ENCODE results near the gene LIME1.
"Not testable (repeated sequence)": the region's sequence is repeated elsewhere in the genome, so short reads cannot be mapped to it uniquely, and the experiment has no call there.

LIME1 gene

GRCh38 chr20:63775096-63775978, 38.9 kb downstream of the LIME1 start:
- peak; percentile 83 for DNase-seq

- DNase-seq: not testable (repeated sequence)
Measured at GRCh38 chr20:63776875-63777274, 40.4 kb downstream of the LIME1 start.

- peak; percentile 4 for DNase-seq
Measured at GRCh38 chr20:63777614-63778013, 41.1 kb downstream of the LIME1 start.

- no peak for DNase-seq
Measured at GRCh38 chr20:63778034-63778752, 41.7 kb downstream of the LIME1 start.

- DNase-seq: peak; percentile 7
Measured at GRCh38 chr20:63778857-63779256, 42.4 kb downstream of the LIME1 start.

GRCh38 chr20:63781181-63781580, 44.7 kb downstream of the LIME1 start:
- peak; percentile 4 for DNase-seq

- DNase-seq: no peak
Measured at GRCh38 chr20:63782051-63782471, 45.6 kb downstream of the LIME1 start.

GRCh38 chr20:63782521-63782971, 46.1 kb downstream of the LIME1 start:
- DNase-seq: peak; percentile 7

GRCh38 chr20:63783970-63784369, 47.5 kb downstream of the LIME1 start:
- peak; percentile 10 for DNase-seq

- no peak for DNase-seq
Measured at GRCh38 chr20:63785691-63786131, 49.2 kb downstream of the LIME1 start.

- peak; percentile 16 for DNase-seq
Measured at GRCh38 chr20:63787302-63787701, 50.8 kb downstream of the LIME1 start.

- DNase-seq: peak; percentile 10
Measured at GRCh38 chr20:63787749-63788148, 51.3 kb downstream of the LIME1 start.
